DMS 273 (cell line): ENCODE data around the gene SERPINF2.
"Not testable (repeated sequence)": the region's sequence is repeated elsewhere in the genome, so short reads cannot be mapped to it uniquely, and the experiment has no call there.

ENCODE experiments used
- DNase-seq: peaks from one replicate; lab custom pipeline; 2025; ENCODE audit not compliant: unreplicated experiment; lab: John Stamatoyannopoulos, UW

SERPINF2 gene

GRCh38 chr17:1786708-1787107 is 44.0 kb downstream of the SERPINF2 start:
- no peak for DNase-seq

- DNase-seq: no peak
Observed at GRCh38 chr17:1787301-1787902, 44.7 kb downstream of the SERPINF2 start.

GRCh38 chr17:1789936-1790335 is 47.3 kb downstream of the SERPINF2 start:
- DNase-seq: peak; percentile 49

- no peak for DNase-seq
Observed at GRCh38 chr17:1792495-1793446, 50.1 kb downstream of the SERPINF2 start.

GRCh38 chr17:1793447-1793806 is 50.8 kb downstream of the SERPINF2 start:
- peak; percentile 46 for DNase-seq

GRCh38 chr17:1796800-1797199 is 54.1 kb downstream of the SERPINF2 start:
- no peak for DNase-seq

GRCh38 chr17:1797323-1797722 is 54.7 kb downstream of the SERPINF2 start:
- no peak for DNase-seq

- DNase-seq: not testable (repeated sequence)
Observed at GRCh38 chr17:1797846-1798245, 55.2 kb downstream of the SERPINF2 start.

GRCh38 chr17:1800240-1800639 is 57.6 kb downstream of the SERPINF2 start:
- DNase-seq: no peak

GRCh38 chr17:1800712-1801111 is 58.0 kb downstream of the SERPINF2 start:
- no peak for DNase-seq

GRCh38 chr17:1802429-1802828 is 59.8 kb downstream of the SERPINF2 start:
- DNase-seq: no peak

- no peak for DNase-seq
Observed at GRCh38 chr17:1803280-1803679, 60.6 kb downstream of the SERPINF2 start.
